Hepatocyte (in vitro differentiated cells): ENCODE results near the gene HNRNPA1L2. TPM values are rescaled to one million over a fixed set of nuclear protein-coding genes. Genes with fewer than 3 reads are reported as not detected.

Experiments used
- DNase-seq: peaks from one replicate; pipeline ENCODE4 v3.0.0-alpha.2; 2016; ENCODE audit warnings: low spot score
- H2AFZ ChIP-seq: fragments of 200-600 bp; sonication (generic); 2 replicates; pipeline ENCODE4 v1.6.0; 2016; ENCODE audit warnings: antibody characterized with exemption, mild to moderate bottlenecking
- H3K27ac ChIP-seq: fragments of 200-600 bp; sonication (generic); 2 replicates; pipeline ENCODE4 v1.5.1; 2016; ENCODE audit warnings: mild to moderate bottlenecking
- H3K27me3 ChIP-seq: fragments of 200-600 bp; sonication (generic); 2 replicates; pipeline ENCODE4 v1.6.1; 2016
- H3K36me3 ChIP-seq: fragments of 200-600 bp; sonication (generic); replicated peaks from 2 replicates; pipeline ENCODE4 v1.5.1; 2016; ENCODE audit warnings: low read depth; ENCODE audit not compliant: insufficient read depth
- H3K4me1 ChIP-seq: fragments of 200-600 bp; sonication (generic); 2 replicates; pipeline ENCODE4 v1.5.1; 2016; ENCODE audit warnings: mild to moderate bottlenecking, moderate library complexity; ENCODE audit not compliant: insufficient read depth
- H3K4me2 ChIP-seq: fragments of 200-600 bp; sonication (generic); 2 replicates; pipeline ENCODE4 v1.6.0; 2016
- H3K4me3 ChIP-seq: fragments of 200-600 bp; sonication (generic); 2 replicates; pipeline ENCODE4 v1.5.1; 2016; ENCODE audit warnings: mild to moderate bottlenecking
- H3K79me2 ChIP-seq: fragments of 200-600 bp; sonication (generic); 2 replicates; pipeline ENCODE4 v1.6.0; 2017; ENCODE audit warnings: mild to moderate bottlenecking
- H3K9me2 ChIP-seq: fragments of 200-600 bp; sonication (generic); replicated peaks from 2 replicates; pipeline ENCODE4 v1.6.0; 2017; ENCODE audit warnings: mild to moderate bottlenecking; ENCODE audit not compliant: insufficient read depth
- H3K9me3 ChIP-seq: fragments of 200-600 bp; sonication (generic); 2 replicates; pipeline ENCODE4 v1.5.1; 2016; ENCODE audit warnings: low read depth, mild to moderate bottlenecking
- H4K20me1 ChIP-seq: fragments of 200-600 bp; sonication (generic); 2 replicates; pipeline ENCODE4 v1.6.0; 2016; ENCODE audit warnings: mild to moderate bottlenecking; ENCODE audit not compliant: insufficient read depth, poor library complexity, severe bottlenecking
- EZH2 ChIP-seq: fragments of 200-600 bp; sonication (generic); IDR thresholded peaks from 2 replicates; pipeline ENCODE4 v1.6.1; 2016; ENCODE audit warnings: antibody characterized with exemption, mild to moderate bottlenecking, borderline replicate concordance
- EZH2phosphoT487 ChIP-seq: fragments of 200-600 bp; sonication (generic); IDR thresholded peaks from one replicate; pipeline ENCODE4 v1.6.1; 2018; ENCODE audit warnings: antibody characterized with exemption, mild to moderate bottlenecking, low read depth, moderate library complexity; ENCODE audit not compliant: unreplicated experiment, severe bottlenecking
- WGBS: methylation state at CpG from one replicate; pipeline ENCODE4 v1.1.6; 2016; ENCODE audit warnings: low lambda C conversion rate; ENCODE audit errors: missing lambda C conversion rate; 5-methylcytosine and 5-hydroxymethylcytosine counted together
- polyA plus RNA-seq: library from polyadenylated mRNA; unstranded; fragments of >200 nt; fragmentation: Nextera tagmentation; extraction: Ambion mirVana; gene quantifications from 2 replicates; pipeline ENCODE4 v1.2.1, GENCODE V29; 2016
- total RNA-seq: library from RNA; depleted of rRNA; stranded (reverse); fragments of >200 nt; gene quantifications from 2 replicates; pipeline ENCODE4 v1.2.3, GENCODE V29; 2014
- TF ChIP-seq, protein P1 (sequence below): fragments of 200-600 bp; sonication (generic); IDR thresholded peaks from 2 replicates; pipeline ENCODE4 v1.5.1; 2016; ENCODE audit warnings: antibody characterized with exemption, mild to moderate bottlenecking; ENCODE audit not compliant: poor library complexity

Gene HNRNPA1L2
- total and polyA plus RNA-seq, 2 experiments from 2014 or later, result 2.7 to 6.2 TPM

DNA sequence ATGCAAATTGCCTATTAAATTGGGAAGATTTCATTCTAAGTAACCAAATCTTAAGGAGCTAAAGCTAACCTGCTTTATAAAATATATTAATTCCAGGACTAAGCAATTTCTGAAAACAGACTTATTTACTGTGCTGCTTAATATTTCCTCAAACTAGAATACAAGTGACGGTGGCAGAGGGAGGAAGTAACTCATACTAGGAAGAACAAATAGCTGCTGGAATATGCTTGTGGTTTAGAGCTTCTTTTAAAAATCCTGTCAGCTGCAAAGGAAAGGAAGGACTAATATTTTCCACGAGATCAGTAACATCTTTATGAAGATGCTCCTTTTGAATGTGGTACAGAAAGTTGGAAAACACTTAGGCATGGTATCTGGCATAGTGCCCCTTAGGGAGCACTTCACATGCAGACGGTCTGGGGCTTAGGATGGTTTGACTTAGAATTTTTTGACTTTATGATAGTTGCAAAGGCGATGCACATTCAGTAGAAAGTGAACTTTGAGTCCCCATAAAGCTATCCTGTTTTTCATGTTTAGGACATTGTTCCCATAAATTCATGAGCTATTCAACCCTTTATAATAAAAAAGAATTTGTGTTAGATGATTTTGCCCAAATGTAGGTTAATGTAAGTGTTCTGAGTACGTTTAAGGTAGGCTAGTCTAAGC is 3.4 kb upstream of the HNRNPA1L2 start:
- no peaks in the 10 kb centered on the region for H3K9me3 ChIP-seq
- no peak overlapping the region for H3K27ac ChIP-seq
- no peak overlapping the region for H3K4me3 ChIP-seq
- no peak overlapping the region for H3K4me2 ChIP-seq
- no peaks in the 10 kb centered on the region for H3K27me3 ChIP-seq
- no peak for TF ChIP-seq EZH2phosphoT487
- 96% methylated on average over 5 of the region's 5 CpGs for WGBS
- no peaks in the 10 kb centered on the region for H3K4me1 ChIP-seq
- H4K20me1 ChIP-seq, result no peaks in the 10 kb centered on the region
- no peak overlapping the region for H2AFZ ChIP-seq
- H3K79me2 ChIP-seq, result no peaks in the 10 kb centered on the region
- no peak for DNase-seq
- no peaks in the 10 kb centered on the region for H3K36me3 ChIP-seq
- H3K9me2 ChIP-seq, result no peaks in the 10 kb centered on the region

GRCh38 chr13:52644108-52644507 is 1.9 kb downstream of the HNRNPA1L2 start:
- WGBS, result 87% methylated on average over 3 of the region's 3 CpGs
- Histone ChIP-seq H4K20me1 (no peaks in the 10 kb centered on the region), H3K4me3 (no peak overlapping the region), H3K4me1 (no peaks in the 10 kb centered on the region), H3K9me3 (no peaks in the 10 kb centered on the region), H3K27ac (no peak overlapping the region), H3K27me3 (no peaks in the 10 kb centered on the region), H2AFZ (no peak overlapping the region), H3K4me2 (no peak overlapping the region), H3K79me2 (peaks cover 5% of the 10 kb centered on the region), H3K9me2 (no peaks in the 10 kb centered on the region), H3K36me3 (no peaks in the 10 kb centered on the region)
- TF ChIP-seq EZH2 (no peak), EZH2phosphoT487 (no peak)
- TF ChIP-seq, protein P1, sequence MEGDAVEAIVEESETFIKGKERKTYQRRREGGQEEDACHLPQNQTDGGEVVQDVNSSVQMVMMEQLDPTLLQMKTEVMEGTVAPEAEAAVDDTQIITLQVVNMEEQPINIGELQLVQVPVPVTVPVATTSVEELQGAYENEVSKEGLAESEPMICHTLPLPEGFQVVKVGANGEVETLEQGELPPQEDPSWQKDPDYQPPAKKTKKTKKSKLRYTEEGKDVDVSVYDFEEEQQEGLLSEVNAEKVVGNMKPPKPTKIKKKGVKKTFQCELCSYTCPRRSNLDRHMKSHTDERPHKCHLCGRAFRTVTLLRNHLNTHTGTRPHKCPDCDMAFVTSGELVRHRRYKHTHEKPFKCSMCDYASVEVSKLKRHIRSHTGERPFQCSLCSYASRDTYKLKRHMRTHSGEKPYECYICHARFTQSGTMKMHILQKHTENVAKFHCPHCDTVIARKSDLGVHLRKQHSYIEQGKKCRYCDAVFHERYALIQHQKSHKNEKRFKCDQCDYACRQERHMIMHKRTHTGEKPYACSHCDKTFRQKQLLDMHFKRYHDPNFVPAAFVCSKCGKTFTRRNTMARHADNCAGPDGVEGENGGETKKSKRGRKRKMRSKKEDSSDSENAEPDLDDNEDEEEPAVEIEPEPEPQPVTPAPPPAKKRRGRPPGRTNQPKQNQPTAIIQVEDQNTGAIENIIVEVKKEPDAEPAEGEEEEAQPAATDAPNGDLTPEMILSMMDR, result no peak
- no peak for DNase-seq

- H3K9me3 ChIP-seq, result no peaks in the 10 kb centered on the region
- peaks cover 32% of the 10 kb centered on the region for H3K79me2 ChIP-seq
- H3K36me3 ChIP-seq, result no peaks in the 10 kb centered on the region
- no peak overlapping the region for H3K27ac ChIP-seq
- H3K4me3 ChIP-seq, result no peak overlapping the region
- peaks cover 7% of the 10 kb centered on the region for H3K4me1 ChIP-seq
- TF ChIP-seq EZH2 (no peak), EZH2phosphoT487 (no peak)
- TF ChIP-seq, protein P1, result no peak
- DNase-seq, result no peak
- H3K27me3 ChIP-seq, result no peaks in the 10 kb centered on the region
- H3K4me2 ChIP-seq, result no peak overlapping the region
- no peak overlapping the region for H2AFZ ChIP-seq
- no peaks in the 10 kb centered on the region for H4K20me1 ChIP-seq
- H3K9me2 ChIP-seq, result no peaks in the 10 kb centered on the region
Measured at GRCh38 chr13:52646967-52647366, 4.7 kb downstream of the HNRNPA1L2 start.

- Histone ChIP-seq H3K79me2 (peaks cover 57% of the 10 kb centered on the region), H3K4me2 (peak overlapping the region; percentile 79), H3K9me2 (no peaks in the 10 kb centered on the region), H3K4me3 (peak overlapping the region; percentile 47), H3K36me3 (no peaks in the 10 kb centered on the region), H3K27me3 (no peaks in the 10 kb centered on the region), H3K4me1 (peaks cover 17% of the 10 kb centered on the region), H2AFZ (no peak overlapping the region), H3K27ac (peak overlapping the region; percentile 98), H4K20me1 (no peaks in the 10 kb centered on the region), H3K9me3 (no peaks in the 10 kb centered on the region)
- DNase-seq, result no peak
- WGBS, result 66% methylated on average over 6 of the region's 6 CpGs
- TF ChIP-seq, protein P1, result no peak
- TF ChIP-seq EZH2 (no peak), EZH2phosphoT487 (no peak)
Measured at GRCh38 chr13:52650731-52651130, 8.5 kb downstream of the HNRNPA1L2 start.
